ENCODE data around the gene MEF2B. TPM values are rescaled to one million over a fixed set of nuclear protein-coding genes. Genes with fewer than 3 reads are reported as not detected.

MEF2B gene
- polyA plus RNA-seq, 1 donor from 2014 or later, result 0.22 TPM

DNA sequence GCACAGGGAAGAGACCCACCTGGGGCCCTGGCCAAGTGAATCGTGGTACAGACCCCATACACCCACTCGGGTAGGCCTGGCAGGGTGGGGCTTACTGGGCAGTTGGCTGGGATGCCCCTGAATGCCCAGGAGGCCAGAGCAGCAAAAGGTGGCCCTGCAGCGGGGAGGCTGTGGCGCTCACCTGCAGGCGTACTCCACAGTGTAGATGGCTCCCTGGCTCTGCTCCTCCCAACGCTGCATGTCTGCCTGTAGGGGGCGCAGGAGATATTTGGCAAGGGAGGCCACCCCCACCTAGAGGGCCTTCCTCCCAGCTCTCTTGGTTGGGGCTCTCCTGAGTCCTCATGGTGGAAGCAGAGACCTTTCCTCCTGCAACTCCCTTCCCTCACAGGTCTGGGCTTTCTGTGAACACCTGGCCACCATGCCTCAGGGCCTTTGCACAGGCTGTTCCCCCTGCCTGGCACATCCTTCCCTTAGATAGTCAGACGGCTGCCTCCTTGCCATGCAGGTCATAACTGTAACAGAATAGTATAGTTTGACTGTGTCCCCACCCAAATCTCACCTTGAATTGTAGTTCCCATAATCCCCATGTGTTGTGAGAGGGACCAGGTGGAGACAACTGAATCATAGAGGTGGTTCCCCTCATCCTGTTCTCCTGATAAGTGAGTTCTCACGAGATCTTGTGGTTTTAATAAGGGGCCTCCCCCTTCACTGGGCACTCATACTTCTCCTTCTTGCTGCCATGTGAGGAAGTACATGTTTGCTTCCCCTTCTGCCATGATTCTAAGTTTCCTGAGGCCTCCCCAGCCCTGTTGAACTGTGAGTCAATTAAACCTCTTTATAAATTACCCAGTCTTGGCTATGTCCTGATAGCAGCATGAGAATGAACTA lies 16.0 kb upstream of the MEF2B start:
- Histone ChIP-seq H2AFZ (ENCODE audit: low read depth, low read length) (no peak overlapping the region), H3K36me3 (ENCODE audit: insufficient read depth, low read length) (no peaks in the 10 kb centered on the region), H3K4me2 (ENCODE audit: low read length) (no peak overlapping the region), H3K4me3 (ENCODE audit: low read length) (no peak overlapping the region), H3K9ac (ENCODE audit: low read length) (no peak overlapping the region), H3K9me3 (ENCODE audit: low read length) (no peaks in the 10 kb centered on the region), H3K27me3 (ENCODE audit: insufficient read depth, low read depth, low read length) (no peaks in the 10 kb centered on the region), H4K20me1 (ENCODE audit: insufficient read depth) (no peaks in the 10 kb centered on the region), H3F3A (ENCODE audit: insufficient read depth, low read length, poor library complexity, severe bottlenecking) (no peaks in the 10 kb centered on the region), H3K9me2 (ENCODE audit: insufficient read depth, low read length) (no peaks in the 10 kb centered on the region), H3K79me2 (replicated peaks; ENCODE audit: insufficient read depth, low read length) (peaks cover 10% of the 10 kb centered on the region), H3K27ac (ENCODE audit: low read length) (no peak overlapping the region)
- TF ChIP-seq, protein P1, sequence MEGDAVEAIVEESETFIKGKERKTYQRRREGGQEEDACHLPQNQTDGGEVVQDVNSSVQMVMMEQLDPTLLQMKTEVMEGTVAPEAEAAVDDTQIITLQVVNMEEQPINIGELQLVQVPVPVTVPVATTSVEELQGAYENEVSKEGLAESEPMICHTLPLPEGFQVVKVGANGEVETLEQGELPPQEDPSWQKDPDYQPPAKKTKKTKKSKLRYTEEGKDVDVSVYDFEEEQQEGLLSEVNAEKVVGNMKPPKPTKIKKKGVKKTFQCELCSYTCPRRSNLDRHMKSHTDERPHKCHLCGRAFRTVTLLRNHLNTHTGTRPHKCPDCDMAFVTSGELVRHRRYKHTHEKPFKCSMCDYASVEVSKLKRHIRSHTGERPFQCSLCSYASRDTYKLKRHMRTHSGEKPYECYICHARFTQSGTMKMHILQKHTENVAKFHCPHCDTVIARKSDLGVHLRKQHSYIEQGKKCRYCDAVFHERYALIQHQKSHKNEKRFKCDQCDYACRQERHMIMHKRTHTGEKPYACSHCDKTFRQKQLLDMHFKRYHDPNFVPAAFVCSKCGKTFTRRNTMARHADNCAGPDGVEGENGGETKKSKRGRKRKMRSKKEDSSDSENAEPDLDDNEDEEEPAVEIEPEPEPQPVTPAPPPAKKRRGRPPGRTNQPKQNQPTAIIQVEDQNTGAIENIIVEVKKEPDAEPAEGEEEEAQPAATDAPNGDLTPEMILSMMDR (IDR thresholded peaks at IDR 0.05; ENCODE audit: poor library complexity, severe bottlenecking), result peak; percentile 25
- TF ChIP-seq TAF1 (IDR thresholded peaks at IDR 0.05; ENCODE audit: low read depth), result no peak

DNA sequence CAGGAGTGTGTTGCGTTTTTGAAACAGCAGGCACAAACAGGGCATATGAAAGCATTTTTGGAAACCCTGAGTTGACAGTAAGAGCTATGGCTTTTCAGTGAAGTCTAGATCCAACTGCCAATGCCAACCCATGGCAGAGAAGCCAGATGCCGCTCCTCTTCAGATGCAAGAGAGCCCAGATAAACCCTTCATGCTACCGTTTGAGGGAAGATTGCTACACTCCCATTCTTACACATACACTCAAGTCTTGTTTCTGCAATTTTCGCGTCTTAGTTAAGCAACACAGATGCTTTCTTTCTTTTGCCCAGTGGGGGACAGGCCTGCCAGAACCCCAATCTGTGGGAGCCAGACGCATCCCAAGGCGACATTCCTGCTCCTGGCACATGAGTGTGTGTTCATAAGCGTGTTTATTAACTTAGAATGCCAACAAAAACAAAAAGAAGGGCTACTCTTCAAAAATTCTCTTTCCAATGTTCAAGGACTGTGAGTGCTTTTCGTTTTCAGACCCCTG lies 11.5 kb upstream of the MEF2B start:
- no peaks in the 10 kb centered on the region for H3K27me3 ChIP-seq (ENCODE audit: insufficient read depth, low read depth, low read length)
- H3K4me3 ChIP-seq (ENCODE audit: low read length), result no peak overlapping the region
- H2AFZ ChIP-seq (ENCODE audit: low read depth, low read length), result no peak overlapping the region
- H3K9ac ChIP-seq (ENCODE audit: low read length), result no peak overlapping the region
- H3K4me2 ChIP-seq (ENCODE audit: low read length), result no peak overlapping the region
- no peaks in the 10 kb centered on the region for H3K36me3 ChIP-seq (ENCODE audit: insufficient read depth, low read length)
- H3F3A ChIP-seq (ENCODE audit: insufficient read depth, low read length, poor library complexity, severe bottlenecking), result no peaks in the 10 kb centered on the region
- H4K20me1 ChIP-seq (ENCODE audit: insufficient read depth), result no peaks in the 10 kb centered on the region
- no peaks in the 10 kb centered on the region for H3K9me3 ChIP-seq (ENCODE audit: low read length)
- TF ChIP-seq RAD21 (conservative IDR thresholded peaks at IDR 0.05), result no peak
- no peak for TF ChIP-seq EP300 (conservative IDR thresholded peaks at IDR 0.05; ENCODE audit: poor library complexity, severe bottlenecking)
- no peak for TF ChIP-seq TAF1 (IDR thresholded peaks at IDR 0.05; ENCODE audit: low read depth)
- TF ChIP-seq EZH2 (IDR thresholded peaks at IDR 0.05; ENCODE audit: borderline replicate concordance, insufficient read depth, low read length, poor library complexity, severe bottlenecking), result no peak
- TF ChIP-seq, protein P1 (IDR thresholded peaks at IDR 0.05; ENCODE audit: poor library complexity, severe bottlenecking), result no peak
- TF ChIP-seq MXI1 (conservative IDR thresholded peaks at IDR 0.05; ENCODE audit: poor library complexity, severe bottlenecking), result no peak
- TF ChIP-seq SMC3 (conservative IDR thresholded peaks at IDR 0.05; ENCODE audit: poor library complexity), result no peak
- TF ChIP-seq, protein P2, sequence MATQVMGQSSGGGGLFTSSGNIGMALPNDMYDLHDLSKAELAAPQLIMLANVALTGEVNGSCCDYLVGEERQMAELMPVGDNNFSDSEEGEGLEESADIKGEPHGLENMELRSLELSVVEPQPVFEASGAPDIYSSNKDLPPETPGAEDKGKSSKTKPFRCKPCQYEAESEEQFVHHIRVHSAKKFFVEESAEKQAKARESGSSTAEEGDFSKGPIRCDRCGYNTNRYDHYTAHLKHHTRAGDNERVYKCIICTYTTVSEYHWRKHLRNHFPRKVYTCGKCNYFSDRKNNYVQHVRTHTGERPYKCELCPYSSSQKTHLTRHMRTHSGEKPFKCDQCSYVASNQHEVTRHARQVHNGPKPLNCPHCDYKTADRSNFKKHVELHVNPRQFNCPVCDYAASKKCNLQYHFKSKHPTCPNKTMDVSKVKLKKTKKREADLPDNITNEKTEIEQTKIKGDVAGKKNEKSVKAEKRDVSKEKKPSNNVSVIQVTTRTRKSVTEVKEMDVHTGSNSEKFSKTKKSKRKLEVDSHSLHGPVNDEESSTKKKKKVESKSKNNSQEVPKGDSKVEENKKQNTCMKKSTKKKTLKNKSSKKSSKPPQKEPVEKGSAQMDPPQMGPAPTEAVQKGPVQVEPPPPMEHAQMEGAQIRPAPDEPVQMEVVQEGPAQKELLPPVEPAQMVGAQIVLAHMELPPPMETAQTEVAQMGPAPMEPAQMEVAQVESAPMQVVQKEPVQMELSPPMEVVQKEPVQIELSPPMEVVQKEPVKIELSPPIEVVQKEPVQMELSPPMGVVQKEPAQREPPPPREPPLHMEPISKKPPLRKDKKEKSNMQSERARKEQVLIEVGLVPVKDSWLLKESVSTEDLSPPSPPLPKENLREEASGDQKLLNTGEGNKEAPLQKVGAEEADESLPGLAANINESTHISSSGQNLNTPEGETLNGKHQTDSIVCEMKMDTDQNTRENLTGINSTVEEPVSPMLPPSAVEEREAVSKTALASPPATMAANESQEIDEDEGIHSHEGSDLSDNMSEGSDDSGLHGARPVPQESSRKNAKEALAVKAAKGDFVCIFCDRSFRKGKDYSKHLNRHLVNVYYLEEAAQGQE (IDR thresholded peaks at IDR 0.05; ENCODE audit: borderline replicate concordance), result no peak
- no peak for TF ChIP-seq POLR2AphosphoS5 (IDR thresholded peaks at IDR 0.05)
- H3K9me2 ChIP-seq (ENCODE audit: insufficient read depth, low read length), result no peaks in the 10 kb centered on the region
- no peak overlapping the region for H3K27ac ChIP-seq (ENCODE audit: low read length)
- no peaks in the 10 kb centered on the region for H3K79me2 ChIP-seq (replicated peaks; ENCODE audit: insufficient read depth, low read length)
